HCT116 (cell line): ENCODE data around the gene BSCL2. TPM values are rescaled to one million over a fixed set of nuclear protein-coding genes. Genes with fewer than 3 reads are reported as not detected.
A peak's percentile ranks its signal among the peaks of the same experiment; 100 is the strongest.

ENCODE experiments used
- ATAC-seq: fragments of 200-7000 bp; cut with Tn5 transposase; 2 replicates; pipeline ENCODE4 v1.9.1; 2020; ENCODE audit warnings: mild to moderate bottlenecking, moderate library complexity
- BruUV-seq: library from RNA; stranded (reverse); fragments of 400-500 nt; replicated peaks from 2 replicates; lab custom pipeline; 2021; lab: Mats Ljungman, UMichigan
- CTCF ChIA-PET: fragments of 300-600 bp; sonication (Branson Sonifier 250); formaldehyde crosslinking; loops from one replicate; lab custom pipeline; 2021; ENCODE audit warnings: antibody characterized with exemption; lab: Charles Lee
- POLR2A ChIA-PET: fragments of 300-600, 350-600 bp; sonication (Branson Sonifier 250); formaldehyde crosslinking; loops from one replicate; lab custom pipeline; 2021; ENCODE audit warnings: antibody characterized with exemption; lab: Charles Lee
- RAD21 ChIA-PET, 2 experiments: fragments of 300-600 bp; sonication (Branson Sonifier 250); formaldehyde crosslinking; loops; one replicate each; lab custom pipeline; 2023; ENCODE audit warnings: low total read pairs in 2 of 2; ENCODE audit not compliant: uncharacterized antibody in 2 of 2, unreplicated experiment in 2 of 2, low non-redundant PET in 1 of 2; lab: Charles Lee
- DNase-seq: peaks from one replicate; pipeline ENCODE4 v3.0.0-alpha.2; 2010; ENCODE audit warnings: low read depth, low spot score
- H2AFZ ChIP-seq: fragments of 200-600 bp; shearing (Covaris generic), sonication (generic); 2 replicates; pipeline ENCODE4 v1.6.1; 2017; ENCODE audit warnings: low read depth, mixed run types, mixed read lengths, antibody characterized with exemption, low read length; ENCODE audit not compliant: poor library complexity, severe bottlenecking
- H3K27ac ChIP-seq: 2 replicates; pipeline ENCODE4 v1.5.1; 2012; ENCODE audit warnings: low read depth, low read length
- H3K27me3 ChIP-seq: fragments of 200-600 bp; sonication (generic); 2 replicates; pipeline ENCODE4 v1.6.1; 2016; ENCODE audit warnings: mixed run types, low read length, mixed read lengths; ENCODE audit not compliant: insufficient read depth
- H3K36me3 ChIP-seq, 2 experiments: fragments of 200-500 bp in 1 of 2; fragments of 200-600 bp in 1 of 2; sonication (Bioruptor generic) in 1 of 2; sonication (generic) in 1 of 2; 2 replicates each; pipeline versions ENCODE4 v1.5.1 to v1.6.1; 2014 to 2016; ENCODE audit warnings: low read length in 2 of 2, inconsistent platforms in 1 of 2, mixed read lengths in 1 of 2, mixed run types in 1 of 2; ENCODE audit not compliant: insufficient read depth in 2 of 2, control insufficient read depth in 1 of 2
- H3K4me1 ChIP-seq, 2 experiments: fragments of 200-600 bp in 1 of 2; sonication (generic) in 1 of 2; 2 replicates each; pipeline versions ENCODE4 v1.5.1 to v1.6.1; 2012 to 2017; ENCODE audit warnings: low read length in 2 of 2, inconsistent platforms in 1 of 2, mild to moderate bottlenecking in 1 of 2, mixed read lengths in 1 of 2, mixed run types in 1 of 2, moderate library complexity in 1 of 2; ENCODE audit not compliant: insufficient read depth in 2 of 2, control insufficient read depth in 1 of 2
- H3K4me2 ChIP-seq: fragments of 200-600 bp; sonication (generic); 2 replicates; pipeline ENCODE4 v1.6.1; 2017; ENCODE audit warnings: mixed run types, low read length, mixed read lengths
- H3K4me3 ChIP-seq, 2 experiments: fragments of 200-600 bp in 1 of 2; sonication (generic) in 1 of 2; replicated peaks in 1 of 2; 2 replicates each; pipeline ENCODE4 v1.5.1; 2011 to 2016; ENCODE audit warnings: low read length in 2 of 2, control low read depth in 1 of 2, low read depth in 1 of 2, mild to moderate bottlenecking in 1 of 2, mixed read lengths in 1 of 2, mixed run types in 1 of 2
- H3K79me2 ChIP-seq: fragments of 200-600 bp; sonication (generic); 2 replicates; pipeline ENCODE4 v1.6.1; 2017; ENCODE audit warnings: mild to moderate bottlenecking, mixed run types, low read length, moderate library complexity, mixed read lengths; ENCODE audit not compliant: insufficient read depth
- H3K9ac ChIP-seq: fragments of 200-600 bp; sonication (generic); 2 replicates; pipeline ENCODE4 v1.6.1; 2016; ENCODE audit warnings: low read length, mixed read lengths
- H3K9me2 ChIP-seq: fragments of 200-600 bp; sonication (generic), shearing (Covaris generic); 2 replicates; pipeline ENCODE4 v1.6.1; 2017; ENCODE audit warnings: mixed run types, mild to moderate bottlenecking, moderate library complexity; ENCODE audit not compliant: insufficient read depth
- H3K9me3 ChIP-seq, 2 experiments: fragments of 200-500 bp in 1 of 2; fragments of 200-600 bp in 1 of 2; sonication (Bioruptor generic) in 1 of 2; sonication (generic) in 1 of 2; 2 replicates each; pipeline ENCODE4 v1.6.1; 2014 to 2017; ENCODE audit warnings: low read length in 2 of 2, mixed read lengths in 2 of 2, inconsistent platforms in 1 of 2, low read depth in 1 of 2, mild to moderate bottlenecking in 1 of 2, mixed run types in 1 of 2, moderate library complexity in 1 of 2; ENCODE audit not compliant: control insufficient read depth in 1 of 2, insufficient read depth in 1 of 2
- H4K20me1 ChIP-seq: fragments of 200-600 bp; sonication (generic), shearing (Covaris generic); 2 replicates; pipeline ENCODE4 v1.6.1; 2017; ENCODE audit warnings: mixed run types, mild to moderate bottlenecking, moderate library complexity; ENCODE audit not compliant: insufficient read depth
- TCF7L2 ChIP-seq: IDR thresholded peaks from 2 replicates; pipeline ENCODE4 v1.7.0; 2011; ENCODE audit warnings: borderline replicate concordance, inconsistent platforms; ENCODE audit not compliant: insufficient read depth, insufficient read length; ENCODE audit errors: extremely low read depth
- YY1 ChIP-seq: IDR thresholded peaks from 2 replicates; pipeline ENCODE4 v1.6.1; 2011; ENCODE audit warnings: low read length, low read depth, moderate library complexity, mild to moderate bottlenecking; ENCODE audit not compliant: insufficient replicate concordance; ENCODE audit errors: extremely low read depth
- ZNF274 ChIP-seq: fragments of 200-500 bp; sonication (Bioruptor generic); IDR thresholded peaks from 2 replicates; pipeline ENCODE4 v1.6.1; 2014; ENCODE audit warnings: mild to moderate bottlenecking, low read depth, low read length, inconsistent platforms
- intact Hi-C: fragments of 100-400 bp; cut with micrococcal nuclease; formaldehyde crosslinking; loops from 2 replicates; pipeline ENCODE4 v1.10.0; 2022
- total RNA-seq: library from RNA; stranded (reverse); gene quantifications from one replicate; pipeline ENCODE4 v1.2.1, GENCODE V29; 2021; ENCODE audit not compliant: unreplicated experiment

Gene BSCL2
- total RNA-seq, 1 experiment from 2014 or later: 62.0 TPM

- no TSS peak for BruUV-seq
- POLR2A ChIA-PET: interaction anchor here (0.9 kb wide), 1 partner anchor 17 kb away, joined by 3 read pairs; the partner anchor contains the start of gene HNRNPUL2
- Histone ChIP-seq H2AFZ (no peak overlapping the region), H3K9me2 (no peaks in the 10 kb centered on the region), H3K27me3 (no peaks in the 10 kb centered on the region), H3K79me2 (peaks cover 25% of the 10 kb centered on the region), H3K27ac (no peak overlapping the region), H3K9me3 (no peaks in the 10 kb centered on the region), H3K4me3 (no peak overlapping the region), H3K4me2 (no peak overlapping the region), H3K9ac (no peak overlapping the region), H4K20me1 (no peaks in the 10 kb centered on the region), H3K36me3 (peaks cover 28 to 45% of the 10 kb centered on the region in 2 experiments), H3K4me1 (peaks cover 5 to 19% of the 10 kb centered on the region in 2 experiments)
- intact Hi-C loops: no loop called here
- CTCF ChIA-PET: no interaction called here
- no peak for DNase-seq
- RAD21 ChIA-PET: no interaction called here
- TF ChIP-seq ZNF274 (no peak), TCF7L2 (no peak)
- no peak for ATAC-seq
These were observed 2.7 kb upstream of the BSCL2 start for GRCh38 chr11:62710001-62710345.

- H3K9me3 ChIP-seq: no peaks in the 10 kb centered on the region
- no peaks in the 10 kb centered on the region for H4K20me1 ChIP-seq
- no peak overlapping the region for H3K9ac ChIP-seq
- H3K36me3 ChIP-seq: peaks cover 24 to 44% of the 10 kb centered on the region in 2 experiments
- RAD21 ChIA-PET: no interaction called here
- TF ChIP-seq TCF7L2: no peak
- peak; percentile 75 for TF ChIP-seq YY1
- H3K4me1 ChIP-seq: peaks cover 5 to 20% of the 10 kb centered on the region in 2 experiments
- DNase-seq (no peak), ATAC-seq (no peak)
- no peak overlapping the region for H3K4me3 ChIP-seq
- no peak overlapping the region for H3K4me2 ChIP-seq
- CTCF ChIA-PET: no interaction called here
- no peaks in the 10 kb centered on the region for H3K9me2 ChIP-seq
- peaks cover 24% of the 10 kb centered on the region for H3K79me2 ChIP-seq
- H3K27me3 ChIP-seq: no peaks in the 10 kb centered on the region
- POLR2A ChIA-PET: interaction anchor here (0.9 kb wide), 1 partner anchor 41 kb away, joined by 3 read pairs; no protein-coding TSS in a partner anchor
- intact Hi-C loops: no loop called here
- no peak overlapping the region for H3K27ac ChIP-seq
- no TSS peak for BruUV-seq
- H2AFZ ChIP-seq: no peak overlapping the region
These were observed 2.2 kb upstream of the BSCL2 start for GRCh38 chr11:62709247-62710000.
